OCI-LY7 (cell line): ENCODE results near the gene SPESP1. TPM values are rescaled to one million over a fixed set of nuclear protein-coding genes. Genes with fewer than 3 reads are reported as not detected.
A peak's percentile ranks its signal among the peaks of the same experiment; 100 is the strongest.

ENCODE experiments used
- BruUV-seq: library from RNA; stranded (reverse); fragments of 400-500 nt; replicated peaks from 2 replicates; lab custom pipeline; 2021; lab: Mats Ljungman, UMichigan
- CTCF ChIA-PET: fragments of 300-600 bp; sonication (Branson Sonifier 250); formaldehyde crosslinking; loops from one replicate; lab custom pipeline; 2022; ENCODE audit warnings: antibody characterized with exemption; ENCODE audit not compliant: unreplicated experiment; lab: Charles Lee
- POLR2A ChIA-PET: fragments of 300-600 bp; sonication (Branson Sonifier 250); formaldehyde crosslinking; loops from one replicate; lab custom pipeline; 2022; ENCODE audit warnings: antibody characterized with exemption; lab: Charles Lee
- DNase-seq: peaks from one replicate; pipeline ENCODE4 v3.0.0-alpha.2; 2015; ENCODE audit warnings: low spot score
- H2AFZ ChIP-seq: fragments of 200-600 bp; sonication (generic), shearing (Covaris generic); 2 replicates; pipeline ENCODE4 v1.6.1; 2014; ENCODE audit warnings: mild to moderate bottlenecking, antibody characterized with exemption, low read length, moderate library complexity
- H3K27ac ChIP-seq: fragments of 200-600 bp; sonication (generic); 2 replicates; pipeline ENCODE4 v1.5.1; 2014; ENCODE audit warnings: mixed run types, low read depth, mild to moderate bottlenecking, moderate library complexity, low read length, inconsistent platforms; ENCODE audit not compliant: poor library complexity, severe bottlenecking
- H3K36me3 ChIP-seq: fragments of 200-600 bp; sonication (generic); 2 replicates; pipeline ENCODE4 v1.6.1; 2014; ENCODE audit warnings: mild to moderate bottlenecking, antibody characterized with exemption, low read length, moderate library complexity, mixed read lengths; ENCODE audit not compliant: insufficient read depth
- H3K4me1 ChIP-seq: fragments of 200-600 bp; sonication (generic); 2 replicates; pipeline ENCODE4 v1.5.1; 2014; ENCODE audit warnings: mild to moderate bottlenecking, low read length; ENCODE audit not compliant: insufficient read depth, poor library complexity, severe bottlenecking
- H3K4me2 ChIP-seq: fragments of 200-600 bp; sonication (generic); 2 replicates; pipeline ENCODE4 v1.6.1; 2014; ENCODE audit warnings: mild to moderate bottlenecking, low read length
- H3K4me3 ChIP-seq: fragments of 200-600 bp; sonication (generic); 2 replicates; pipeline ENCODE4 v1.5.1; 2014; ENCODE audit warnings: mild to moderate bottlenecking, low read depth, low read length; ENCODE audit not compliant: poor library complexity, severe bottlenecking
- H3K79me2 ChIP-seq: fragments of 200-600 bp; sonication (generic); 2 replicates; pipeline ENCODE4 v1.6.1; 2016; ENCODE audit warnings: low read depth, mild to moderate bottlenecking, low read length, moderate library complexity, mixed read lengths; ENCODE audit not compliant: insufficient read depth
- H3K9me2 ChIP-seq: fragments of 200-600 bp; sonication (generic); 2 replicates; pipeline ENCODE4 v1.6.1; 2016; ENCODE audit warnings: mild to moderate bottlenecking, low read length, mixed read lengths; ENCODE audit not compliant: insufficient read depth
- H3K9me3 ChIP-seq: fragments of 200-600 bp; sonication (generic); 2 replicates; pipeline ENCODE4 v1.6.1; 2014; ENCODE audit warnings: mild to moderate bottlenecking, mixed run types, low read length, mixed read lengths
- H4K20me1 ChIP-seq: fragments of 200-600 bp; sonication (generic); 2 replicates; pipeline ENCODE4 v1.6.1; 2014; ENCODE audit warnings: mild to moderate bottlenecking, antibody characterized with exemption, low read length, moderate library complexity, mixed read lengths; ENCODE audit not compliant: insufficient read depth
- CTCF ChIP-seq: fragments of 200-600 bp; sonication (generic); conservative IDR thresholded peaks from 2 replicates; pipeline ENCODE4 v1.5.1; 2014; ENCODE audit warnings: mild to moderate bottlenecking, antibody characterized with exemption, low read length, moderate library complexity, mixed read lengths
- EZH2phosphoT487 ChIP-seq: fragments of 200-600 bp; sonication (generic); IDR thresholded peaks from 2 replicates; pipeline ENCODE4 v1.6.1; 2018; ENCODE audit warnings: low read depth, borderline replicate concordance, mild to moderate bottlenecking, mixed run types, antibody characterized with exemption, low read length, moderate library complexity, mixed read lengths
- intact Hi-C: fragments of 100-400 bp; cut with micrococcal nuclease; formaldehyde crosslinking; loops from one replicate; pipeline ENCODE4 v1.10.0; 2022; ENCODE audit not compliant: unreplicated experiment
- total RNA-seq, 2 experiments: library from RNA; depleted of rRNA in 1 of 2; stranded (reverse); fragments of >200 nt in 1 of 2; shearing (Covaris generic) in 1 of 2; gene quantifications; 2 replicates each; pipeline ENCODE4 v1.2.3, GENCODE V29; 2014 to 2022

The SPESP1 gene
- total RNA-seq, 2 experiments from 2014 or later = not detected

- Histone ChIP-seq H3K27ac (no peak overlapping the region), H2AFZ (no peak overlapping the region), H3K4me1 (no peaks in the 10 kb centered on the region), H3K9me2 (no peaks in the 10 kb centered on the region), H4K20me1 (no peaks in the 10 kb centered on the region), H3K4me2 (no peak overlapping the region), H3K9me3 (no peaks in the 10 kb centered on the region), H3K36me3 (no peaks in the 10 kb centered on the region), H3K79me2 (no peaks in the 10 kb centered on the region), H3K4me3 (no peak overlapping the region)
- no peak for TF ChIP-seq EZH2phosphoT487
- TF ChIP-seq CTCF = no peak
- ChIA-PET CTCF (no interaction called here), POLR2A (interaction anchor here (0.5 kb wide), 1 partner anchor 297 kb away, joined by 3 read pairs; no protein-coding TSS in a partner anchor)
- no peak for DNase-seq
- no TSS peak for BruUV-seq
- intact Hi-C loops = no loop called here
Measured at GRCh38 chr15:68910341-68910740, 20.0 kb upstream of the SPESP1 start.

DNA sequence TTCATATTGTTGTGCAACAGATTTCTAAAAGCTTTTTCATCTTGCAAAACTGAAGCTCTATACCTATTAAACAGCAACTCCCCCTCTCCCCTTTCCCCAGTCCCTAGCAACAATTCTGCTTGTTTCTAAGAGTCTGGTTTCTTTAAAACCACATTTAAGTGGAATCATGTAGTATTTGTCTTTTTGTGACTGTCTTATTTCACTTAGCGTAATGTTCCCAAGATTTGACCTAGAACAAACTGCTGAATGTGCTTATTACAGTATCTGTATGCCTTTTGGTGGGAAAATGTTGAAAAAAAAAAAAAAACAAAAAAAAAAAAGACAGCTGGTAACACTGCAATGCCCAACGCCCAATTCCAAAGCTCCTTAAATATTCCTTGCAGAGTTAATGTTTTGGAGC is 19.5 kb upstream of the SPESP1 start:
- no peak for DNase-seq
- no peak overlapping the region for H3K27ac ChIP-seq
- H3K4me3 ChIP-seq = no peak overlapping the region
- H3K79me2 ChIP-seq = no peaks in the 10 kb centered on the region
- no peaks in the 10 kb centered on the region for H4K20me1 ChIP-seq
- no TSS peak for BruUV-seq
- intact Hi-C loops = no loop called here
- H2AFZ ChIP-seq = no peak overlapping the region
- TF ChIP-seq CTCF = no peak
- TF ChIP-seq EZH2phosphoT487 = no peak
- no peaks in the 10 kb centered on the region for H3K4me1 ChIP-seq
- POLR2A ChIA-PET = interaction anchor here (0.5 to 0.6 kb wide), 2 partner anchors 49 to 297 kb away, joined by 3 read pairs; no protein-coding TSS in a partner anchor
- no peaks in the 10 kb centered on the region for H3K9me3 ChIP-seq
- H3K4me2 ChIP-seq = no peak overlapping the region
- no peaks in the 10 kb centered on the region for H3K36me3 ChIP-seq
- H3K9me2 ChIP-seq = no peaks in the 10 kb centered on the region
- CTCF ChIA-PET = no interaction called here

DNA sequence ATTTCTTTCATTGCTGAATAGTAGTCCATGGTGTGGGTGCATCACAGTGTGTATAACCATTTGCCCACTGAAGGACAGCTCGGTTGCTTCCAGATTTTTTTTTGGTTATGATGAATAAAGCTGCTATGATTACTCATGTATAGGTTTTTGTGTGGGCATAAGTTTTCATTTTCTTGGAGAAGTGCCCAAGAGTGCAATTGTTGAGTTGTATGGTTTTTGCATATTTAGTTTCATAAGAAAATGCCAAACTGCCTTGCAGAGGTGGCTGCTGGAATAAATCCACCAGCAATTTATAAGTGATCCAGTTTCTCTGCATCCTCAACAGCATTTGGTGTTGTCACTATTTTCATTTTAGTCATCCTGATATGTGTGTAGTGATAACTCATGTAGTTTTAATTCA is 8.4 kb upstream of the SPESP1 start:
- H4K20me1 ChIP-seq = no peaks in the 10 kb centered on the region
- no peaks in the 10 kb centered on the region for H3K36me3 ChIP-seq
- TF ChIP-seq EZH2phosphoT487 = no peak
- TF ChIP-seq CTCF = no peak
- H3K79me2 ChIP-seq = no peaks in the 10 kb centered on the region
- no peak overlapping the region for H3K4me3 ChIP-seq
- H3K9me3 ChIP-seq = no peaks in the 10 kb centered on the region
- H3K9me2 ChIP-seq = no peaks in the 10 kb centered on the region
- H2AFZ ChIP-seq = no peak overlapping the region
- peaks cover 19% of the 10 kb centered on the region for H3K4me1 ChIP-seq
- H3K4me2 ChIP-seq = peak overlapping the region; percentile 9; the same call in 1 of the 2 replicates
- H3K27ac ChIP-seq = no peak overlapping the region
- no peak for DNase-seq
- CTCF ChIA-PET = no interaction called here
- POLR2A ChIA-PET = no interaction called here
- intact Hi-C loops = no loop called here
- no TSS peak for BruUV-seq
